Right lobe of liver (tissue), 4 donors: ENCODE data around the gene STRADB.

ENCODE experiments used
- CTCF ChIP-seq, 4 donors: fragments of 200-600 bp in 3 of 4; fragments of 450-650 bp in 1 of 4; IDR thresholded peaks; one replicate each; pipeline versions ENCODE4 v1.5.1 to v1.8.0; 2016 to 2022; ENCODE audit warnings: antibody characterized with exemption in 4 of 4, mild to moderate bottlenecking in 2 of 4
- POLR2A ChIP-seq: fragments of 450-650 bp; IDR thresholded peaks from one replicate; pipeline ENCODE4 v1.6.1; 2017; ENCODE audit warnings: antibody characterized with exemption, mild to moderate bottlenecking
- donor health status: DM: no; HTN: no; CAD: no.
- donor health status: DM: no; HTN: no; CAD: no.
- donor health status: DM: no; HTN: yes; CAD: no.

GRCh38 chr2:201452922-201453643 is 1.5 kb downstream of the STRADB start:
- no peak for TF ChIP-seq CTCF (IDR thresholded peaks at IDR 0.05)
- no peak for TF ChIP-seq POLR2A
